Measurements from ENCODE around the gene AURKA.
"Not testable (repeated sequence)": the region's sequence is repeated elsewhere in the genome, so short reads cannot be mapped to it uniquely, and the experiment has no call there.

Gene AURKA

GRCh38 chr20:56353356-56353755 is 38.7 kb downstream of the AURKA start:
- DNase-seq, result no peak

GRCh38 chr20:56352345-56353055 is 39.5 kb downstream of the AURKA start:
- DNase-seq, result no peak

GRCh38 chr20:56350842-56351241 is 41.2 kb downstream of the AURKA start:
- DNase-seq, result no peak

GRCh38 chr20:56348746-56349145 is 43.3 kb downstream of the AURKA start:
- DNase-seq, result no peak

- DNase-seq, result no peak
These were observed 43.7 kb downstream of the AURKA start for GRCh38 chr20:56348305-56348693.

- DNase-seq, result no peak
These were observed 44.2 kb downstream of the AURKA start for GRCh38 chr20:56347628-56348304.

- DNase-seq, result no peak
These were observed 46.1 kb downstream of the AURKA start for GRCh38 chr20:56345911-56346310.

- DNase-seq, result peak; percentile 63
These were observed 48.1 kb downstream of the AURKA start for GRCh38 chr20:56343861-56344381.

GRCh38 chr20:56342783-56343182 is 49.2 kb downstream of the AURKA start:
- no peak for DNase-seq

- DNase-seq, result not testable (repeated sequence)
These were observed 55.3 kb downstream of the AURKA start for GRCh38 chr20:56336709-56337108.

- peak; percentile 47 for DNase-seq
These were observed 63.2 kb downstream of the AURKA start for GRCh38 chr20:56328861-56329260.

- no peak for DNase-seq
These were observed 67.2 kb downstream of the AURKA start for GRCh38 chr20:56324806-56325205.

- DNase-seq, result no peak
These were observed 68.4 kb downstream of the AURKA start for GRCh38 chr20:56323656-56324055.

- no peak for DNase-seq
These were observed 68.8 kb downstream of the AURKA start for GRCh38 chr20:56323206-56323605.

- DNase-seq, result no peak
These were observed 69.3 kb downstream of the AURKA start for GRCh38 chr20:56322681-56323080.
